H9 (cell line): Measurements from ENCODE around the gene NAT14. TPM values are rescaled to one million over a fixed set of nuclear protein-coding genes. Genes with fewer than 3 reads are reported as not detected.
A peak's percentile ranks its signal among the peaks of the same experiment; 100 is the strongest.

ENCODE experiments used
- DNase-seq: peaks from one replicate; pipeline ENCODE4 v3.0.0-alpha.2; 2017
- H2AFZ ChIP-seq: one replicate; pipeline ENCODE4 v1.6.1; 2013; ENCODE audit warnings: mild to moderate bottlenecking, low read length, control low read depth, moderate library complexity
- H2AK5ac ChIP-seq: 2 replicates; pipeline ENCODE4 v1.6.1; 2013; ENCODE audit warnings: low read length, control low read depth, mixed read lengths; ENCODE audit not compliant: insufficient read length
- H2BK120ac ChIP-seq: one replicate; pipeline ENCODE4 v1.6.1; 2013; ENCODE audit warnings: low read depth, mild to moderate bottlenecking, low read length, control low read depth, inconsistent platforms; ENCODE audit not compliant: poor library complexity, severe bottlenecking
- H2BK12ac ChIP-seq: 2 replicates; pipeline ENCODE4 v1.6.1; 2013; ENCODE audit warnings: low read length, control low read depth, mixed read lengths, low read depth; ENCODE audit not compliant: insufficient read length
- H2BK15ac ChIP-seq: 2 replicates; pipeline ENCODE4 v1.6.1; 2013; ENCODE audit warnings: low read depth, low read length, control low read depth
- H2BK20ac ChIP-seq: one replicate; pipeline ENCODE4 v1.6.1; 2013; ENCODE audit warnings: low read depth, mild to moderate bottlenecking, low read length, control low read depth, inconsistent platforms; ENCODE audit not compliant: poor library complexity, severe bottlenecking
- H2BK5ac ChIP-seq: 2 replicates; pipeline ENCODE4 v1.6.1; 2013; ENCODE audit warnings: low read length, control low read depth, mixed read lengths; ENCODE audit not compliant: insufficient read length
- H3K14ac ChIP-seq: 2 replicates; pipeline ENCODE4 v1.6.1; 2013; ENCODE audit warnings: low read length, control low read depth; ENCODE audit not compliant: insufficient read depth
- H3K18ac ChIP-seq: 2 replicates; pipeline ENCODE4 v1.6.1; 2013; ENCODE audit warnings: low read depth, mild to moderate bottlenecking, mixed read lengths, low read length, control low read depth; ENCODE audit not compliant: insufficient read length
- H3K23ac ChIP-seq: 2 replicates; pipeline ENCODE4 v1.6.1; 2013; ENCODE audit warnings: low read length, control low read depth, mixed read lengths, low read depth; ENCODE audit not compliant: insufficient read length
- H3K23me2 ChIP-seq: 2 replicates; pipeline ENCODE4 v1.6.1; 2013; ENCODE audit warnings: low read depth, mild to moderate bottlenecking, mixed read lengths, low read length, control low read depth; ENCODE audit not compliant: insufficient read length, poor library complexity, severe bottlenecking
- H3K27ac ChIP-seq: 2 replicates; pipeline ENCODE4 v1.5.1; 2013; ENCODE audit warnings: low read length, control low read depth, mixed read lengths, low read depth; ENCODE audit not compliant: insufficient read length
- H3K27me3 ChIP-seq: 2 replicates; pipeline ENCODE4 v1.6.1; 2013; ENCODE audit warnings: low read length, control low read depth, inconsistent platforms; ENCODE audit not compliant: insufficient read depth
- H3K4ac ChIP-seq: 2 replicates; pipeline ENCODE4 v1.6.1; 2013; ENCODE audit warnings: low read depth, mild to moderate bottlenecking, control low read depth, inconsistent platforms, low read length, moderate library complexity
- H3K4me1 ChIP-seq: 2 replicates; pipeline ENCODE4 v1.6.1; 2013; ENCODE audit warnings: low read length, control low read depth, inconsistent platforms; ENCODE audit not compliant: insufficient read depth
- H3K4me2 ChIP-seq: 2 replicates; pipeline ENCODE4 v1.6.1; 2013; ENCODE audit warnings: low read length, control low read depth, mixed read lengths; ENCODE audit not compliant: insufficient read length, insufficient read depth
- H3K56ac ChIP-seq: 2 replicates; pipeline ENCODE4 v1.6.1; 2013; ENCODE audit warnings: low read depth, mild to moderate bottlenecking, mixed read lengths, low read length, control low read depth; ENCODE audit not compliant: insufficient read length
- H3K79me1 ChIP-seq: 2 replicates; pipeline ENCODE4 v1.6.1; 2013; ENCODE audit warnings: low read depth, mild to moderate bottlenecking, moderate library complexity, low read length, control low read depth, inconsistent platforms; ENCODE audit not compliant: insufficient read depth, poor library complexity, severe bottlenecking
- H3K79me2 ChIP-seq: 2 replicates; pipeline ENCODE4 v1.6.1; 2013; ENCODE audit warnings: low read length, control low read depth, inconsistent platforms; ENCODE audit not compliant: insufficient read depth
- H3K9ac ChIP-seq: 2 replicates; pipeline ENCODE4 v1.6.1; 2013; ENCODE audit warnings: low read length, control low read depth, mixed read lengths; ENCODE audit not compliant: insufficient read length; ENCODE audit errors: extremely low read depth
- H3K9me3 ChIP-seq: one replicate; pipeline ENCODE4 v1.6.1; 2013; ENCODE audit warnings: low read depth, low read length, inconsistent platforms; ENCODE audit not compliant: control insufficient read depth
- H3T11ph ChIP-seq: one replicate; pipeline ENCODE4 v1.6.1; 2013; ENCODE audit warnings: mild to moderate bottlenecking, low read length, control low read depth, inconsistent platforms
- H4K20me1 ChIP-seq: one replicate; pipeline ENCODE4 v1.6.1; 2013; ENCODE audit not compliant: control insufficient read depth, insufficient read length, insufficient read depth
- H4K5ac ChIP-seq: 2 replicates; pipeline ENCODE4 v1.6.1; 2013; ENCODE audit warnings: low read depth, mild to moderate bottlenecking, mixed read lengths, low read length, control low read depth; ENCODE audit not compliant: insufficient read length
- H4K8ac ChIP-seq: replicated peaks from 2 replicates; pipeline ENCODE4 v1.6.1; 2013; ENCODE audit warnings: low read length, control low read depth, mixed read lengths, low read depth; ENCODE audit not compliant: insufficient read length
- H4K91ac ChIP-seq: 2 replicates; pipeline ENCODE4 v1.6.1; 2013; ENCODE audit warnings: low read depth, mild to moderate bottlenecking, moderate library complexity, mixed read lengths, low read length, control low read depth; ENCODE audit not compliant: insufficient read length
- H3K27ac Mint-ChIP-seq, 3 experiments: 2 replicates in 2 of 3; 3 replicates in 1 of 3; pipeline ENCODE4 v1.8.0; 2020 to 2021; ENCODE audit warnings: mixed read lengths in 3 of 3, mild to moderate bottlenecking in 1 of 3, moderate library complexity in 1 of 3
- H3K27me3 Mint-ChIP-seq: 2 replicates; pipeline ENCODE4 v1.8.0; 2021; ENCODE audit warnings: low read depth, mild to moderate bottlenecking, moderate library complexity, mixed read lengths
- H3K36me3 Mint-ChIP-seq, 3 experiments: 2 replicates in 2 of 3; 3 replicates in 1 of 3; pipeline ENCODE4 v1.8.0; 2020 to 2021; ENCODE audit warnings: low read depth in 3 of 3, mixed read lengths in 3 of 3; ENCODE audit not compliant: insufficient read depth in 1 of 3
- H3K4me1 Mint-ChIP-seq, 2 experiments: 2 replicates each; pipeline ENCODE4 v1.8.0; 2020; ENCODE audit warnings: mixed read lengths in 2 of 2
- H3K4me3 Mint-ChIP-seq, 2 experiments: 2 replicates in 1 of 2; 3 replicates in 1 of 2; pipeline ENCODE4 v1.8.0; 2020 to 2021; ENCODE audit warnings: mild to moderate bottlenecking in 2 of 2, mixed read lengths in 2 of 2, moderate library complexity in 1 of 2
- H3K9me3 Mint-ChIP-seq, 2 experiments: 2 replicates in 1 of 2; 3 replicates in 1 of 2; pipeline ENCODE4 v1.8.0; 2020; ENCODE audit warnings: mild to moderate bottlenecking in 2 of 2, mixed read lengths in 2 of 2, moderate library complexity in 1 of 2
- WGBS: extraction: QIAGEN DNeasy Blood & Tissue Kit; methylation state at CpG from one replicate; pipeline ENCODE4 v1.1.7; 2013; ENCODE audit warnings: missing lambda C conversion rate, low lambda C conversion rate, mixed read lengths; ENCODE audit not compliant: insufficient read length; ENCODE audit errors: extremely low coverage; 5-methylcytosine and 5-hydroxymethylcytosine counted together
- total RNA-seq: library from RNA; stranded (reverse); gene quantifications from 2 replicates; pipeline ENCODE4 v1.2.1, GENCODE V29; 2021
- TF ChIP-seq, protein P1 (sequence below): fragments of 200-600 bp; sonication (generic); conservative IDR thresholded peaks from 3 replicates; pipeline ENCODE4 v1.8.0; 2021; ENCODE audit warnings: antibody characterized with exemption, mild to moderate bottlenecking

NAT14 gene
- total RNA-seq, 1 experiment from 2014 or later: 51.2 TPM

DNA sequence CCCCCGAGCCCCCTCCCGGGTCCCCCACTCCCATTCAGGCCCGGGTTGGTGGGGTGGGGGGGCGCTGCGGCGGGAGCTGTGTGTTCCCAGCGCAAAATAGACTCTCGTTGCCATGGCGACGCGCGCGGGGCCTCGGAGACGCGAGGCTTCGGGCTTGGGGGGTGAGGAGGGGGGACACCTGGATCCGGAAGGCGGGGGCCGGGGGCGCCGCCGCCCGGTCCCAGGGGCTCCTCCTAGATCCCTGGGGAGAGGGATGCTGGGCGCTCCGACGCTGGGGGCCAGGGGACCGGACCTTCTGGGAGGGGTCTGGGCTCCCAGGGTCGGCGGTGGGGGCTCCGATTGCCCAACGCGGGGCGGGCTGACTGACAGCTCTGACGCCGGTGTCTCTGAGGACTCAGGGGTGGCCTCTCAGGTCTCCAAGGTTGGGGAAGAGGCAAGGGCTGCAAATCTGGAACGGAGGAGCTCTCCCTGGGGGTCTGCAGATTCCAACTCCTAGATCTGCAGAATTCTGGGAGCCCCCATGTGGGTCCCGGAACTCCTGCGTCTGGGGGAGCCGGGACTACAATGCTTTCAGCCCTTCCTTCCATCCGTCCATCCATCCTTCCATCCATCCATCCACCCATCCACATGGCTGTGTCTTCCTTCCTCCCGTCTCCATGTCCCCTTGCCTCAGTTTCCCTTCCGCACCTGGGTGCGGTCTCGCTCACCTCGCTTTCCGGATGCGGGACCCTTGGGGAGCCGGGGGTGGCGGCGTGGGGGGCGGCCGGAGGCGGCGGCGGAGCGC, 32.8 kb upstream of the NAT14 start:
- Histone ChIP-seq H3K18ac (no peak overlapping the region), H3K4me2 (peak overlapping the region; percentile 86), H3K23ac (no peak overlapping the region), H3K4ac (no peak overlapping the region), H3K4me1 (no peaks in the 10 kb centered on the region), H3K56ac (no peak overlapping the region), H3K27me3 (peaks cover 32% of the 10 kb centered on the region; the same call in 1 of the 2 replicates), H3K23me2 (peaks cover 4% of the 10 kb centered on the region), H4K5ac (no peak overlapping the region), H3K79me1 (no peaks in the 10 kb centered on the region), H2BK15ac (no peak overlapping the region), H2AFZ (no peak overlapping the region), H3T11ph (no peak overlapping the region), H3K79me2 (no peaks in the 10 kb centered on the region), H2BK5ac (no peak overlapping the region), H2BK20ac (no peak overlapping the region), H4K91ac (no peak overlapping the region), H3K9me3 (no peaks in the 10 kb centered on the region), H2BK120ac (no peak overlapping the region), H3K27ac (no peak overlapping the region), H3K14ac (no peak overlapping the region), H2AK5ac (no peak overlapping the region), H4K20me1 (no peaks in the 10 kb centered on the region), H3K9ac (no peak overlapping the region), H4K8ac (no peak overlapping the region), H2BK12ac (no peak overlapping the region)
- Mint-ChIP-seq H3K27ac (no peak overlapping the region), H3K27me3 (peaks cover 27% of the 10 kb centered on the region), H3K4me1 (peaks cover 3 to 13% of the 10 kb centered on the region in 2 experiments; a peak in 3 of 4 replicates), H3K36me3 (peaks cover 13 to 18% (median 16%) of the 10 kb centered on the region in 3 experiments; a peak in 5 of 7 replicates), H3K4me3 (peak overlapping the region; percentile 60 to 87), H3K9me3 (no peaks in the 10 kb centered on the region; a peak in 1 of 5 replicates)
- WGBS: no CpG with 5 or more reads among the region's 57 CpGs
- no peak for DNase-seq
- TF ChIP-seq, protein P1, sequence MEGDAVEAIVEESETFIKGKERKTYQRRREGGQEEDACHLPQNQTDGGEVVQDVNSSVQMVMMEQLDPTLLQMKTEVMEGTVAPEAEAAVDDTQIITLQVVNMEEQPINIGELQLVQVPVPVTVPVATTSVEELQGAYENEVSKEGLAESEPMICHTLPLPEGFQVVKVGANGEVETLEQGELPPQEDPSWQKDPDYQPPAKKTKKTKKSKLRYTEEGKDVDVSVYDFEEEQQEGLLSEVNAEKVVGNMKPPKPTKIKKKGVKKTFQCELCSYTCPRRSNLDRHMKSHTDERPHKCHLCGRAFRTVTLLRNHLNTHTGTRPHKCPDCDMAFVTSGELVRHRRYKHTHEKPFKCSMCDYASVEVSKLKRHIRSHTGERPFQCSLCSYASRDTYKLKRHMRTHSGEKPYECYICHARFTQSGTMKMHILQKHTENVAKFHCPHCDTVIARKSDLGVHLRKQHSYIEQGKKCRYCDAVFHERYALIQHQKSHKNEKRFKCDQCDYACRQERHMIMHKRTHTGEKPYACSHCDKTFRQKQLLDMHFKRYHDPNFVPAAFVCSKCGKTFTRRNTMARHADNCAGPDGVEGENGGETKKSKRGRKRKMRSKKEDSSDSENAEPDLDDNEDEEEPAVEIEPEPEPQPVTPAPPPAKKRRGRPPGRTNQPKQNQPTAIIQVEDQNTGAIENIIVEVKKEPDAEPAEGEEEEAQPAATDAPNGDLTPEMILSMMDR: no peak
